Erythroblast (primary cell): ENCODE results near the gene SPATS2L.

Experiments used
- GATA1 ChIP-seq: IDR thresholded peaks from 2 replicates; pipeline ENCODE4 v1.6.1; 2011; ENCODE audit warnings: low read depth, mild to moderate bottlenecking, control low read depth, low read length, moderate library complexity
- POLR2A ChIP-seq: IDR thresholded peaks from 2 replicates; pipeline ENCODE4 v1.6.1; 2011; ENCODE audit warnings: mild to moderate bottlenecking, low read length

DNA sequence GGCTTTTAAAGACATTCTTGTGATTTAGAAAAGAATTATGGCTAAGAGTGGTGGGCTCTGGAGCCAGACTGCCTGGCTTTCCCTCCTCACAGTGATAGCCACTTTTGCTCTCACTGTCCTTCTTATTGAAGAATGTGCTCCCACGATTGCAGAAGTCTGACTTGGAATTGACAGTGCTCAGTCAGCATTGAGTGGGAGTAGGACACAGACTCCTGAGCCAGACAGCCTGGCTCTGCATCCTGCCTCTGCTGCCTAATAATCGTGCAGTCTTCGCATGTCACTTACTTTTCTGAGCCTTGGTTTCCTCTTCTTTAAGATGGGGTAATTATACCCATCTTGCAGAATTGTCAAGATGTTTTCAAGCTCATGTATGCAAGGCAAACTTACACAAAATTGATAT, 23.3 kb downstream of the SPATS2L start:
- no peak for TF ChIP-seq POLR2A
- TF ChIP-seq GATA1: no peak
